HCT116 (cell line): ENCODE data around the gene MRFAP1L1. TPM values are rescaled to one million over a fixed set of nuclear protein-coding genes. Genes with fewer than 3 reads are reported as not detected.

Experiments
- ATAC-seq: fragments of 200-7000 bp; cut with Tn5 transposase; 2 replicates; pipeline ENCODE4 v1.9.1; 2020; ENCODE audit warnings: mild to moderate bottlenecking, moderate library complexity
- BruUV-seq: library from RNA; stranded (reverse); fragments of 400-500 nt; replicated peaks from 2 replicates; lab custom pipeline; 2021; lab: Mats Ljungman, UMichigan
- CTCF ChIA-PET: fragments of 300-600 bp; sonication (Branson Sonifier 250); formaldehyde crosslinking; loops from one replicate; lab custom pipeline; 2021; ENCODE audit warnings: antibody characterized with exemption; lab: Charles Lee
- POLR2A ChIA-PET: fragments of 300-600, 350-600 bp; sonication (Branson Sonifier 250); formaldehyde crosslinking; loops from one replicate; lab custom pipeline; 2021; ENCODE audit warnings: antibody characterized with exemption; lab: Charles Lee
- RAD21 ChIA-PET, 2 experiments: fragments of 300-600 bp; sonication (Branson Sonifier 250); formaldehyde crosslinking; loops; one replicate each; lab custom pipeline; 2023; ENCODE audit warnings: low total read pairs in 2 of 2; ENCODE audit not compliant: uncharacterized antibody in 2 of 2, unreplicated experiment in 2 of 2, low non-redundant PET in 1 of 2; lab: Charles Lee
- DNase-seq: peaks from one replicate; pipeline ENCODE4 v3.0.0-alpha.2; 2010; ENCODE audit warnings: low read depth, low spot score
- H2AFZ ChIP-seq: fragments of 200-600 bp; shearing (Covaris generic), sonication (generic); 2 replicates; pipeline ENCODE4 v1.6.1; 2017; ENCODE audit warnings: low read depth, mixed run types, mixed read lengths, antibody characterized with exemption, low read length; ENCODE audit not compliant: poor library complexity, severe bottlenecking
- H3K27ac ChIP-seq: 2 replicates; pipeline ENCODE4 v1.5.1; 2012; ENCODE audit warnings: low read depth, low read length
- H3K27me3 ChIP-seq: fragments of 200-600 bp; sonication (generic); 2 replicates; pipeline ENCODE4 v1.6.1; 2016; ENCODE audit warnings: mixed run types, low read length, mixed read lengths; ENCODE audit not compliant: insufficient read depth
- H3K36me3 ChIP-seq, 2 experiments: fragments of 200-500 bp in 1 of 2; fragments of 200-600 bp in 1 of 2; sonication (Bioruptor generic) in 1 of 2; sonication (generic) in 1 of 2; 2 replicates each; pipeline versions ENCODE4 v1.5.1 to v1.6.1; 2014 to 2016; ENCODE audit warnings: low read length in 2 of 2, inconsistent platforms in 1 of 2, mixed read lengths in 1 of 2, mixed run types in 1 of 2; ENCODE audit not compliant: insufficient read depth in 2 of 2, control insufficient read depth in 1 of 2
- H3K4me1 ChIP-seq, 2 experiments: fragments of 200-600 bp in 1 of 2; sonication (generic) in 1 of 2; 2 replicates each; pipeline versions ENCODE4 v1.5.1 to v1.6.1; 2012 to 2017; ENCODE audit warnings: low read length in 2 of 2, inconsistent platforms in 1 of 2, mild to moderate bottlenecking in 1 of 2, mixed read lengths in 1 of 2, mixed run types in 1 of 2, moderate library complexity in 1 of 2; ENCODE audit not compliant: insufficient read depth in 2 of 2, control insufficient read depth in 1 of 2
- H3K4me2 ChIP-seq: fragments of 200-600 bp; sonication (generic); 2 replicates; pipeline ENCODE4 v1.6.1; 2017; ENCODE audit warnings: mixed run types, low read length, mixed read lengths
- H3K4me3 ChIP-seq, 2 experiments: fragments of 200-600 bp in 1 of 2; sonication (generic) in 1 of 2; replicated peaks in 1 of 2; 2 replicates each; pipeline ENCODE4 v1.5.1; 2011 to 2016; ENCODE audit warnings: low read length in 2 of 2, control low read depth in 1 of 2, low read depth in 1 of 2, mild to moderate bottlenecking in 1 of 2, mixed read lengths in 1 of 2, mixed run types in 1 of 2
- H3K79me2 ChIP-seq: fragments of 200-600 bp; sonication (generic); 2 replicates; pipeline ENCODE4 v1.6.1; 2017; ENCODE audit warnings: mild to moderate bottlenecking, mixed run types, low read length, moderate library complexity, mixed read lengths; ENCODE audit not compliant: insufficient read depth
- H3K9ac ChIP-seq: fragments of 200-600 bp; sonication (generic); 2 replicates; pipeline ENCODE4 v1.6.1; 2016; ENCODE audit warnings: low read length, mixed read lengths
- H3K9me2 ChIP-seq: fragments of 200-600 bp; sonication (generic), shearing (Covaris generic); 2 replicates; pipeline ENCODE4 v1.6.1; 2017; ENCODE audit warnings: mixed run types, mild to moderate bottlenecking, moderate library complexity; ENCODE audit not compliant: insufficient read depth
- H3K9me3 ChIP-seq, 2 experiments: fragments of 200-500 bp in 1 of 2; fragments of 200-600 bp in 1 of 2; sonication (Bioruptor generic) in 1 of 2; sonication (generic) in 1 of 2; 2 replicates each; pipeline ENCODE4 v1.6.1; 2014 to 2017; ENCODE audit warnings: low read length in 2 of 2, mixed read lengths in 2 of 2, inconsistent platforms in 1 of 2, low read depth in 1 of 2, mild to moderate bottlenecking in 1 of 2, mixed run types in 1 of 2, moderate library complexity in 1 of 2; ENCODE audit not compliant: control insufficient read depth in 1 of 2, insufficient read depth in 1 of 2
- H4K20me1 ChIP-seq: fragments of 200-600 bp; sonication (generic), shearing (Covaris generic); 2 replicates; pipeline ENCODE4 v1.6.1; 2017; ENCODE audit warnings: mixed run types, mild to moderate bottlenecking, moderate library complexity; ENCODE audit not compliant: insufficient read depth
- ATF3 ChIP-seq: IDR thresholded peaks from 2 replicates; pipeline ENCODE4 v1.6.1; 2012
- EZH2phosphoT487 ChIP-seq: fragments of 200-600 bp; IDR thresholded peaks from 2 replicates; pipeline ENCODE4 v1.6.1; 2018; ENCODE audit warnings: antibody characterized with exemption, borderline replicate concordance
- FOSL1 ChIP-seq: IDR thresholded peaks from 2 replicates; pipeline ENCODE4 v1.6.1; 2012; ENCODE audit warnings: low read depth
- JUND ChIP-seq: IDR thresholded peaks from 2 replicates; pipeline ENCODE4 v1.6.1; 2012
- SIN3A ChIP-seq: IDR thresholded peaks from 2 replicates; pipeline ENCODE4 v1.6.1; 2012; ENCODE audit warnings: low read depth
- YY1 ChIP-seq: IDR thresholded peaks from 2 replicates; pipeline ENCODE4 v1.6.1; 2011; ENCODE audit warnings: low read length, low read depth, moderate library complexity, mild to moderate bottlenecking; ENCODE audit not compliant: insufficient replicate concordance; ENCODE audit errors: extremely low read depth
- ZBTB33 ChIP-seq: IDR thresholded peaks from 2 replicates; pipeline ENCODE4 v1.6.1; 2011; ENCODE audit warnings: mild to moderate bottlenecking, low read length, moderate library complexity; ENCODE audit not compliant: insufficient replicate concordance; ENCODE audit errors: extremely low read depth
- ZFX ChIP-seq: fragments of 450-650 bp; IDR thresholded peaks from 2 replicates; pipeline ENCODE4 v1.6.1; 2017
- ZNF274 ChIP-seq: fragments of 200-500 bp; sonication (Bioruptor generic); IDR thresholded peaks from 2 replicates; pipeline ENCODE4 v1.6.1; 2014; ENCODE audit warnings: mild to moderate bottlenecking, low read depth, low read length, inconsistent platforms
- intact Hi-C: fragments of 100-400 bp; cut with micrococcal nuclease; formaldehyde crosslinking; loops from 2 replicates; pipeline ENCODE4 v1.10.0; 2022
- total RNA-seq: library from RNA; stranded (reverse); gene quantifications from one replicate; pipeline ENCODE4 v1.2.1, GENCODE V29; 2021; ENCODE audit not compliant: unreplicated experiment

MRFAP1L1 gene
- total RNA-seq, 1 experiment from 2014 or later: 43.0 TPM

GRCh38 chr4:6659897-6660296 lies 49.8 kb downstream of the MRFAP1L1 start:
- Histone ChIP-seq H3K4me1 (peaks cover 2 to 13% of the 10 kb centered on the region in 2 experiments; a peak in 3 of 4 replicates), H3K9ac (no peak overlapping the region), H3K9me3 (no peaks in the 10 kb centered on the region), H3K4me2 (no peak overlapping the region), H3K27me3 (no peaks in the 10 kb centered on the region), H2AFZ (no peak overlapping the region), H4K20me1 (no peaks in the 10 kb centered on the region), H3K9me2 (no peaks in the 10 kb centered on the region), H3K79me2 (no peaks in the 10 kb centered on the region), H3K4me3 (no peak overlapping the region), H3K36me3 (no peaks in the 10 kb centered on the region), H3K27ac (no peak overlapping the region)
- ChIA-PET RAD21 (no interaction called here), POLR2A (interaction anchor here (0.7 to 1.9 kb wide), 2 partner anchors 14 to 233 kb away, joined by 5 to 7 read pairs; a partner anchor contains a TSS), CTCF (interaction anchor here (1.1 kb wide), 1 partner anchor 68 kb away, joined by 3 read pairs; no protein-coding TSS in a partner anchor)
- ATAC-seq (no peak; the same call in 1 of the 2 replicates), DNase-seq (no peak)
- no TSS peak for BruUV-seq
- TF ChIP-seq SIN3A (no peak), ZFX (no peak), EZH2phosphoT487 (no peak), ZNF274 (no peak), ATF3 (no peak), ZBTB33 (no peak), FOSL1 (no peak), YY1 (no peak), JUND (no peak)
- intact Hi-C loops: no loop called here
